ENCODE results near the gene AKAP8.

Gene AKAP8

DNA sequence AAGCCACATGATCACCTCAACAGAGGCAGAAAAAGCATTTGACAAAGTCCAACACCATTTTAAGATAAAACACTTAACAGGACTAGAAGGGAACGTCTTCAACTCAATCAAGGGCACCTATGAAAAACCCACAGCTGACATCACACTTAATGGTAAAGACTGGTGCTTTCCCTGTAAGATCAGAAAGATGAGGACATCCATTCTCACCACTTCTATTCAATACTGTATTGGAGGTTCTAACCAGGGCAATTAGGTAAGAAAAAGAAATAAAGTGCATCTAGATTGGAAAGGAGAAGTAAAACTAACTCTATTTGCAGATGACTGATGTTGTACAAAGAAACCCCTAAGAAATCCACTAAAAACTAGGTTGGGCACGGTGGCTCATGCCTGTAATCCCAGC lies 11.2 kb upstream of the AKAP8 start:
- TF ChIP-seq, protein P1, sequence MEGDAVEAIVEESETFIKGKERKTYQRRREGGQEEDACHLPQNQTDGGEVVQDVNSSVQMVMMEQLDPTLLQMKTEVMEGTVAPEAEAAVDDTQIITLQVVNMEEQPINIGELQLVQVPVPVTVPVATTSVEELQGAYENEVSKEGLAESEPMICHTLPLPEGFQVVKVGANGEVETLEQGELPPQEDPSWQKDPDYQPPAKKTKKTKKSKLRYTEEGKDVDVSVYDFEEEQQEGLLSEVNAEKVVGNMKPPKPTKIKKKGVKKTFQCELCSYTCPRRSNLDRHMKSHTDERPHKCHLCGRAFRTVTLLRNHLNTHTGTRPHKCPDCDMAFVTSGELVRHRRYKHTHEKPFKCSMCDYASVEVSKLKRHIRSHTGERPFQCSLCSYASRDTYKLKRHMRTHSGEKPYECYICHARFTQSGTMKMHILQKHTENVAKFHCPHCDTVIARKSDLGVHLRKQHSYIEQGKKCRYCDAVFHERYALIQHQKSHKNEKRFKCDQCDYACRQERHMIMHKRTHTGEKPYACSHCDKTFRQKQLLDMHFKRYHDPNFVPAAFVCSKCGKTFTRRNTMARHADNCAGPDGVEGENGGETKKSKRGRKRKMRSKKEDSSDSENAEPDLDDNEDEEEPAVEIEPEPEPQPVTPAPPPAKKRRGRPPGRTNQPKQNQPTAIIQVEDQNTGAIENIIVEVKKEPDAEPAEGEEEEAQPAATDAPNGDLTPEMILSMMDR (IDR thresholded peaks at IDR 0.05; ENCODE audit: poor library complexity, severe bottlenecking) = no peak
- H3K27ac ChIP-seq (ENCODE audit: poor library complexity, severe bottlenecking) = no peak overlapping the region
- no peaks in the 10 kb centered on the region for H3K27me3 ChIP-seq (ENCODE audit: insufficient read depth, poor library complexity, severe bottlenecking)
- no peak for ATAC-seq (ENCODE audit: low read depth)
- H3K4me1 ChIP-seq (ENCODE audit: insufficient read depth, poor library complexity, severe bottlenecking) = no peaks in the 10 kb centered on the region
- H3K36me3 ChIP-seq (ENCODE audit: low read depth) = peaks cover 47% of the 10 kb centered on the region
- no peak overlapping the region for H3K4me3 ChIP-seq (ENCODE audit: severe bottlenecking)
- no peaks in the 10 kb centered on the region for H3K9me3 ChIP-seq (ENCODE audit: severe bottlenecking)
- no peak for DNase-seq (ENCODE audit: low spot score)

DNA sequence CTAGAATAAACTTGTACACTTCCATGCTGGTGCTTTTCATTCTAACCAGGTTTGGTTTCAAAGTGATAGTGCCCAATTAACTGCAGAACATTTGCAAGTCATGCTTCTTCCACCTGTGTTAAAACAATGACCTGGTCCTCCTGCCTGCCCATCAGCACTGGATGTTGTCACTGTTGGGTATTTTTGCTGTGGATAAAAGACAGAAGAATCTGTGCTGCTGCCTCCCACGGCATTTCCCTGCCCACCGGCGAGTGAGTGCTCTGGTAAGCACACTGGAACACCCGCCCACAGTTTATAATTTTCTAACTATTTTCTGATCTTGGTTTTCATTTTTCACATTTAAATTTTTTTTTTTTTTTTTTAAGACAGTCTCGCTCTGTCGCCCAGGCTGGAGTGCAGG lies 2.3 kb upstream of the AKAP8 start:
- Histone ChIP-seq H3K9me3 (ENCODE audit: severe bottlenecking) (no peaks in the 10 kb centered on the region), H3K27me3 (ENCODE audit: insufficient read depth, poor library complexity, severe bottlenecking) (no peaks in the 10 kb centered on the region), H3K27ac (ENCODE audit: poor library complexity, severe bottlenecking) (no peak overlapping the region), H3K4me3 (ENCODE audit: severe bottlenecking) (no peak overlapping the region), H3K36me3 (ENCODE audit: low read depth) (peaks cover 9% of the 10 kb centered on the region), H3K4me1 (ENCODE audit: insufficient read depth, poor library complexity, severe bottlenecking) (peaks cover 4% of the 10 kb centered on the region)
- ATAC-seq (ENCODE audit: low read depth) (no peak), DNase-seq (ENCODE audit: low spot score) (no peak)
- TF ChIP-seq, protein P1 (IDR thresholded peaks at IDR 0.05; ENCODE audit: poor library complexity, severe bottlenecking) = no peak

DNA sequence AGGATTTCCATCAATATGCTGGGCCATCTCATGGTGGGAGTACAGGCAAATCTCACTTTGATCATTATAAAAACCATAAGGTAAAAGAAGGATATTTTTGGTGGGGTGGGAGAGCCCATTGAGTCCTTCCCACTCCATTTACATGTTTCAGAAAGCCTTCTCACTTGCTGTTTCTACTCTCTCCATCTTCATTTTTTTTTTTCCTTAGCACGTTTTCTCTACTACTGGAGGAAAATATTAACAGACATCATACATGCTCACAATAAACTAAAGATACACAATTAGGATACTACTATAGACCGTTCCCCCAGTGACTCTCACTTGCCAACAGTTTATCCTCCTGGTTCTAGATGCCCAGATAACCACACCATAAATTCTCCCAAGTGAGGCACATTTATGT lies 1.8 kb upstream of the AKAP8 start:
- peak overlapping the region; percentile 85 for H3K27ac ChIP-seq (ENCODE audit: poor library complexity, severe bottlenecking)
- ATAC-seq (ENCODE audit: low read depth) (no peak), DNase-seq (ENCODE audit: low spot score) (no peak)
- no peaks in the 10 kb centered on the region for H3K27me3 ChIP-seq (ENCODE audit: insufficient read depth, poor library complexity, severe bottlenecking)
- peaks cover 7% of the 10 kb centered on the region for H3K4me1 ChIP-seq (ENCODE audit: insufficient read depth, poor library complexity, severe bottlenecking)
- peaks cover 12% of the 10 kb centered on the region for H3K36me3 ChIP-seq (ENCODE audit: low read depth)
- TF ChIP-seq, protein P1 (IDR thresholded peaks at IDR 0.05; ENCODE audit: poor library complexity, severe bottlenecking) = no peak
- H3K9me3 ChIP-seq (ENCODE audit: severe bottlenecking) = no peaks in the 10 kb centered on the region
- no peak overlapping the region for H3K4me3 ChIP-seq (ENCODE audit: severe bottlenecking)

DNA sequence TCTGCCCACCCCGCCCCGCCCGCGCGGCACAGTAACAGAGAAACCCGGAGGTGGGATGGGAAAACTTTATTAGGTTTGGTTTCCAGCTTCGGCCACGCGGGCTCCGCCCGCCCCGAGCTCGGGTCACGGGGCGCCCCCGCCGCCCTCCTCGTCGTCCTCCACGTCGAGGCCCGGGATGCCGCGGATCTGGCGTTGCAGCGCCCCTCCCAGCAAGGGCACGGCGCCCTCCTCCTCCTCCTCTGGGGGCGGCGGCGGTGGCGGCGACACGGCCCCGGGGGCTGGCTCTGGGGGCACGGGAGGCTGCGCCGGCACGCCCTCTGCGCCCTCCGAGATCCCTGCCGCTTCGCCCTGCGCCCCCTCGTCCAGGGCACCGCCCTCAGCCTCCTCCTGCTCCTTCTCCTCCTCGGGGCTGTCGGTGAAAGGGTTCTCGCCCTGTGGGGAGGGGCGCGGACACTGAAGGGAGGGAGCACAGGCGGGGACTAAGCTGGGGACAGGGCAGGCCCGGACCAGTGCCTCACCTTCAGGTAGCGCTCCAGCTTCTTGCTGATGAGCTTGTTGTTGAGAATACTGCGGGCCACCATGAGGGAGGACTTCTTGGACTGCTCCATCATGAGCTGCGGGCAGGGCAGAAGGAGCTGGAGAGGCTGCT lies 536 bp upstream of the AKAP8 start:
- H3K36me3 ChIP-seq (ENCODE audit: low read depth) = peaks cover 10% of the 10 kb centered on the region; the same call in 1 of the 2 replicates

More for the DNA sequence above, 536 bp upstream of the AKAP8 start:
- H3K4me1 ChIP-seq (ENCODE audit: insufficient read depth, poor library complexity, severe bottlenecking) = peaks cover 7% of the 10 kb centered on the region
- peak; percentile 38 for ATAC-seq (ENCODE audit: low read depth)
- peak overlapping the region; percentile 85 for H3K27ac ChIP-seq (ENCODE audit: poor library complexity, severe bottlenecking)
- peak overlapping the region; percentile 72 for H3K4me3 ChIP-seq (ENCODE audit: severe bottlenecking)
- no peak for DNase-seq (ENCODE audit: low spot score)
- TF ChIP-seq, protein P1 (IDR thresholded peaks at IDR 0.05; ENCODE audit: poor library complexity, severe bottlenecking) = no peak
- H3K27me3 ChIP-seq (ENCODE audit: insufficient read depth, poor library complexity, severe bottlenecking) = no peaks in the 10 kb centered on the region
- no peaks in the 10 kb centered on the region for H3K9me3 ChIP-seq (ENCODE audit: severe bottlenecking)

Measured in RWPE2 (cell line).